HepG2 (cell line): Measurements from ENCODE around the gene UBE2J1. TPM values are rescaled to one million over a fixed set of nuclear protein-coding genes. Genes with fewer than 3 reads are reported as not detected.

Experiments
- ATAC-seq: fragments of 200-7000 bp; cut with Tn5 transposase; 3 replicates; pipeline ENCODE4 v1.9.1; 2020; ENCODE audit warnings: mild to moderate bottlenecking, moderate library complexity
- BruUV-seq: library from RNA; stranded (reverse); fragments of 400-500 nt; replicated peaks from 2 replicates; lab custom pipeline; 2021; lab: Mats Ljungman, UMichigan
- CTCF ChIA-PET: fragments of 300-600 bp; formaldehyde crosslinking; extraction: SDS; loops from one replicate; lab custom pipeline; 2021; ENCODE audit warnings: low total read pairs, inconsistent platforms, low intra/inter-chr PET ratio; lab: Yijun Ruan, JAX
- POLR2A ChIA-PET: fragments of 350-600 bp; sonication (Branson Sonifier 250); formaldehyde crosslinking; loops from one replicate; lab custom pipeline; 2020; ENCODE audit warnings: antibody characterized with exemption, inconsistent platforms; lab: Yijun Ruan, JAX
- DNase-seq: peaks from one replicate; pipeline ENCODE4 v3.0.0-alpha.2; 2015; ENCODE audit warnings: low spot score
- FAIRE-seq: peaks from 3 replicates; lab custom pipeline; 2011; peaks lifted over from hg19 to GRCh38; lab: Jason Lieb, UNC
- H2AFZ ChIP-seq: one replicate; pipeline ENCODE4 v1.6.1; 2011; ENCODE audit warnings: low read length, inconsistent platforms
- H3K27ac ChIP-seq: fragments of 300-600 bp; 3 replicates; pipeline ENCODE4 v1.8.0; 2011; ENCODE audit warnings: mixed run types, mild to moderate bottlenecking, mixed read lengths, low read length, inconsistent platforms; ENCODE audit not compliant: insufficient read depth; ENCODE audit errors: extremely low read length
- H3K27me3 ChIP-seq, 2 experiments: fragments of 200-600 bp in 1 of 2; 2 replicates in 1 of 2; 3 replicates in 1 of 2; pipeline versions ENCODE4 v1.6.0 to v1.8.0; 2011; ENCODE audit warnings: low read length in 2 of 2, mild to moderate bottlenecking in 2 of 2, moderate library complexity in 2 of 2, inconsistent platforms in 1 of 2; ENCODE audit not compliant: insufficient read depth in 2 of 2, control insufficient read depth in 1 of 2
- H3K36me3 ChIP-seq, 2 experiments: fragments of 200-600 bp in 1 of 2; replicated peaks in 1 of 2; 2 replicates in 1 of 2; 3 replicates in 1 of 2; pipeline versions ENCODE4 v1.5.1 to v1.8.0; 2011; ENCODE audit warnings: low read length in 2 of 2, inconsistent platforms in 1 of 2; ENCODE audit not compliant: insufficient read depth in 2 of 2, control insufficient read depth in 1 of 2
- H3K4me1 ChIP-seq: 2 replicates; pipeline ENCODE4 v1.5.1; 2012; ENCODE audit warnings: low read length, inconsistent platforms; ENCODE audit not compliant: insufficient read depth
- H3K4me2 ChIP-seq: 2 replicates; pipeline ENCODE4 v1.6.0; 2011; ENCODE audit warnings: low read depth, low read length, inconsistent platforms
- H3K4me3 ChIP-seq, 3 experiments: fragments of 200-600 bp in 1 of 3; sonication (generic), shearing (Covaris generic) in 1 of 3; replicated peaks in 1 of 3; 2 replicates each; pipeline ENCODE4 v1.5.1; 2011 to 2016; ENCODE audit warnings: low read length in 3 of 3, inconsistent platforms in 2 of 3, low read depth in 2 of 3, mild to moderate bottlenecking in 2 of 3, control low read depth in 1 of 3, mixed read lengths in 1 of 3; ENCODE audit not compliant: insufficient read depth in 1 of 3
- H3K79me2 ChIP-seq: one replicate; pipeline ENCODE4 v1.6.1; 2011; ENCODE audit warnings: low read length, inconsistent platforms; ENCODE audit not compliant: insufficient read depth
- H3K9ac ChIP-seq: 2 replicates; pipeline ENCODE4 v1.6.0; 2011; ENCODE audit warnings: mild to moderate bottlenecking, low read depth, low read length, inconsistent platforms; ENCODE audit not compliant: insufficient read depth
- H3K9me3 ChIP-seq: 2 replicates; pipeline ENCODE4 v1.5.1; 2012; ENCODE audit warnings: mild to moderate bottlenecking, low read length
- H4K20me1 ChIP-seq: 2 replicates; pipeline ENCODE4 v1.6.0; 2011; ENCODE audit warnings: inconsistent platforms, mild to moderate bottlenecking, low read length, moderate library complexity; ENCODE audit not compliant: insufficient read depth
- IRX3 ChIP-seq: sonication (generic); formaldehyde crosslinking; IDR thresholded peaks from 2 replicates; pipeline ENCODE4 v1.8.1; 2023; ENCODE audit warnings: mild to moderate bottlenecking, low read depth, missing genetic modification reagents, borderline replicate concordance
- KLF11 ChIP-seq: IDR thresholded peaks from 2 replicates; pipeline ENCODE4 v1.6.1; 2016; ENCODE audit warnings: missing compliant biosample characterization
- MAFF ChIP-seq: IDR thresholded peaks from 2 replicates; pipeline ENCODE4 v1.6.1; 2011; ENCODE audit warnings: low read depth, low read length, improper control_type of control experiment
- MAFK ChIP-seq, 2 experiments: IDR thresholded peaks in 1 of 2; conservative IDR thresholded peaks in 1 of 2; 2 replicates each; pipeline ENCODE4 v1.6.1; 2011; ENCODE audit warnings: improper control_type of control experiment in 2 of 2, low read length in 2 of 2
- NFATC3 ChIP-seq: sonication (generic); formaldehyde crosslinking; IDR thresholded peaks from 2 replicates; pipeline ENCODE4 v1.5.1; 2020; ENCODE audit warnings: mild to moderate bottlenecking, missing genetic modification reagents
- RFXAP ChIP-seq: sonication (generic); formaldehyde crosslinking; IDR thresholded peaks from 2 replicates; pipeline ENCODE4 v1.4.0; 2020; ENCODE audit warnings: missing genetic modification reagents, borderline replicate concordance
- SMARCE1 ChIP-seq: fragments of 450-650 bp; IDR thresholded peaks from 2 replicates; pipeline ENCODE4 v1.6.1; 2017; ENCODE audit warnings: borderline replicate concordance
- SMC3 ChIP-seq: IDR thresholded peaks from 2 replicates; pipeline ENCODE4 v1.6.1; 2011; ENCODE audit warnings: low read length, improper control_type of control experiment
- WGBS: methylation state at CpG from one replicate; pipeline ENCODE4 v1.1.6; 2017; ENCODE audit warnings: low lambda C conversion rate; 5-methylcytosine and 5-hydroxymethylcytosine counted together
- in situ Hi-C: cut with HindIII; loops from 2 replicates; pipeline ENCODE4 v1.10.0; 2017; ENCODE audit warnings: low pct_unique_long_range_greater_than_20kb; ENCODE audit not compliant: extremely low pct_ligation_motif_present
- intact Hi-C: fragments of 100-400 bp; cut with micrococcal nuclease; formaldehyde crosslinking; loops from one replicate; pipeline ENCODE4 v1.10.0; 2022; ENCODE audit not compliant: unreplicated experiment
- polyA plus RNA-seq, 8 experiments: library from polyadenylated mRNA; depleted of rRNA in 3 of 8; stranded (reverse) in 7 of 8; unstranded in 1 of 8; fragments of >200 nt; fragmentation: Illumina TruSeq in 4 of 8; extraction: Trizol in 4 of 8; gene quantifications; 2 replicates each; pipeline versions ENCODE4 v1.2.1 to v1.2.3, GENCODE V29; 2011 to 2016; ENCODE audit warnings: low read depth in 4 of 8, missing spikeins in 1 of 8, mixed read lengths in 1 of 8; ENCODE audit not compliant: insufficient read depth in 1 of 8
- total RNA-seq, 5 experiments: library from RNA; depleted of rRNA; stranded (reverse); fragments of >200 nt; fragmentation: Illumina TruSeq; extraction: Trizol; gene quantifications; 2 replicates each; pipeline ENCODE4 v1.2.3, GENCODE V29; 2016; ENCODE audit warnings: low read depth in 1 of 5

UBE2J1 gene
- total and polyA plus RNA-seq, 2 of the 13 experiments (the other 11 are each of a cell fraction or from before 2014, with no cell fraction given): 19.3 to 24.6 TPM

DNA sequence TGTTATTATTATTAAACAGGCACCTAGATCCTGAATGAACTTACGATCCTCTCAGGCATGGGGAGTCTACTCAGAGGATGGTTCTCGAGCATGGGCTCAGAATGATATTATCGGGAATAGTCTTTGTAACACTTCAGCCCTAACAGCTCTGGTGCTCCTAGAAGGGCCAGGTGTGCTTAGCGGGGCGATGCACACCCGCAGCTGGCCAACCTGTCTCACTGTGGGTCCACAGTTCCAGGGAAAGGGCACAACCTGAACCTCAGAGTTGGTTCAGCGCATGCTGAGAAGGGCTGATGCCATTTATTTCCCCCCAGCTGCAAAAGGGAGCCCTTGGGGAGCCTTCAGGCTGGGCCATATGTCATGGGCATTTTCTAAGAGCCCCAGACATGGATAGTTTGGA is 33.3 kb upstream of the UBE2J1 start:
- no peak for TF ChIP-seq SMARCE1
- no peak for TF ChIP-seq RFXAP (CRISPR knock-in tag)
- TF ChIP-seq IRX3 (CRISPR knock-in tag): no peak
- TF ChIP-seq KLF11: no peak
- TF ChIP-seq NFATC3: no peak
- no peaks in the 10 kb centered on the region for H3K4me1 ChIP-seq
- H3K79me2 ChIP-seq: no peaks in the 10 kb centered on the region
- no peak overlapping the region for H3K4me3 ChIP-seq
- in situ Hi-C loops (no loop called here), intact Hi-C loops (no loop called here)
- ATAC-seq: no peak
- BruUV-seq: no TSS peak
- no peak overlapping the region for H3K4me2 ChIP-seq
- ChIA-PET POLR2A (no interaction called here), CTCF (no interaction called here)
- H3K36me3 ChIP-seq: no peaks in the 10 kb centered on the region
- H2AFZ ChIP-seq: no peak overlapping the region
- no peak for FAIRE-seq
- no peak for DNase-seq
- H4K20me1 ChIP-seq: no peaks in the 10 kb centered on the region
- no peak overlapping the region for H3K27ac ChIP-seq
- H3K9me3 ChIP-seq: no peaks in the 10 kb centered on the region
- H3K27me3 ChIP-seq: no peaks in the 10 kb centered on the region
- no peak overlapping the region for H3K9ac ChIP-seq
- WGBS: 57% methylated on average over 7 of the region's 7 CpGs

DNA sequence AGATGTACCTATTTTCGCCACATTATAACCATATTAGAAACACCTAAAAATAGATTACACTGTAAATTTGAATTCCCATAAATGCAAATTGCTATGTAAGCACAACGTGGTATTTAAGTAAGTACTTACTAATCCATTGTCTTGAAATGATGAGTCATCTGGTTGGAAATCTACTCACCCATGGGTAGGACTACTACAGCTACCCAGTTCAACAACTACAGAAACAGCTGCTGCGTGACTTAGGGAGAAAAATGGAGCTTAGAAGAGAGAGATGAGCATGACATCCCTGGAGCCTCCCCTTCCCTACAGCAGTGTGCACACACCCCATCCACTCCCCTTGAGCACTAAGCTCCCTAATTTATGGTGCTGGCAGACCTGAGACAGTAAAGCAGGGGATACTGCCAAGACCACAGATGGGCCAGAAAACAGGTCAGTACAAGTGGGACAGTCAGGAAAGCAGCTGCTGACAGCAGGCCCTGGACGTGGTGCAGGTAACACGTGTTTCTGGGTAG is 32.7 kb upstream of the UBE2J1 start:
- Histone ChIP-seq H3K9ac (no peak overlapping the region), H3K9me3 (no peaks in the 10 kb centered on the region), H2AFZ (no peak overlapping the region), H3K27me3 (no peaks in the 10 kb centered on the region; a peak in 1 of 5 replicates), H3K36me3 (no peaks in the 10 kb centered on the region), H3K79me2 (no peaks in the 10 kb centered on the region), H3K27ac (no peak overlapping the region), H3K4me2 (no peak overlapping the region), H3K4me1 (no peaks in the 10 kb centered on the region), H3K4me3 (no peak overlapping the region), H4K20me1 (no peaks in the 10 kb centered on the region)
- ChIA-PET CTCF (no interaction called here), POLR2A (no interaction called here)
- 43% methylated on average over 5 of the region's 5 CpGs for WGBS
- in situ Hi-C loops: no loop called here
- DNase-seq (no peak), FAIRE-seq (no peak), ATAC-seq (no peak)
- intact Hi-C loops: no loop called here
- BruUV-seq: no TSS peak
- peak; percentile 74 for TF ChIP-seq MAFF
- TF ChIP-seq SMC3: no peak
- peak; percentile 49 to 74 for TF ChIP-seq MAFK (conservative IDR thresholded peaks at IDR 0.05 in 1 of 2, IDR thresholded peaks at IDR 0.05 in 1 of 2; ENCODE audit: low read length in 2 of 2)
